ENCODE results near the gene PARVA. TPM values are rescaled to one million over a fixed set of nuclear protein-coding genes. Genes with fewer than 3 reads are reported as not detected.

Gene PARVA
- total RNA-seq (10 to 100 TPM; 18.7 to 23.7 TPM), polyA plus RNA-seq (ENCODE audit: insufficient read depth, low read depth, low replicate concordance) (23.6 TPM)
- long read RNA-seq, donor 1, full-length matches to known transcripts, result 14 of 20 reads
- long read RNA-seq, donor 1, partial matches to known transcripts, result 0 of 20 reads
- long read RNA-seq, donor 1, other reads (novel, unspliced or antisense), result 6 of 20 reads
- long read RNA-seq, donor 2, full-length matches to known transcripts, result 7 of 12 reads
- long read RNA-seq, donor 2, partial matches to known transcripts, result 5 of 12 reads
- long read RNA-seq, donor 2, other reads (novel, unspliced or antisense), result 0 of 12 reads

- WGBS, 2 donors, result 7 to 16% methylated on average over 21 to 55 of the region's 55 CpGs
- H3K27ac ChIP-seq, result peak within 1 kb of the TSS; percentile 90 to 98
- H3K36me3 ChIP-seq (ENCODE audit: low read depth, missing control alignments), result no peaks in the 10 kb centered on the region
- no peaks in the 10 kb centered on the region for H3K27me3 ChIP-seq
- TF ChIP-seq CTCF (IDR thresholded peaks at IDR 0.05) (no peak), POLR2A (IDR thresholded peaks at IDR 0.05) (no peak)
- peak; percentile 55 for DNase-seq
- H3K4me1 ChIP-seq, result peaks cover 15% of the 10 kb centered on the region
- no peaks in the 10 kb centered on the region for H3K9me3 ChIP-seq
- peak within 1 kb of the TSS; percentile 73 to 78 for H3K4me3 ChIP-seq
- intact Hi-C loops (cut with DNase I; ENCODE audit: low total_unique reads), result no loop called here
These were observed at the start of gene PARVA for GRCh38 chr11:12377106-12377823. Gene PARVA (plus strand): TSS chr11:12377571. CDS start chr11:12377648, 77 bp downstream.

GRCh38 chr11:12329169-12329568 is 48.2 kb upstream of the PARVA start:
- Histone ChIP-seq H3K36me3 (ENCODE audit: low read depth, missing control alignments) (no peaks in the 10 kb centered on the region), H3K4me3 (no peak overlapping the region), H3K9me3 (no peaks in the 10 kb centered on the region), H3K27me3 (no peaks in the 10 kb centered on the region), H3K27ac (no peak overlapping the region), H3K4me1 (peaks cover 2% of the 10 kb centered on the region)
- TF ChIP-seq POLR2A (IDR thresholded peaks at IDR 0.05) (no peak), CTCF (IDR thresholded peaks at IDR 0.05) (no peak)
- DNase-seq, result no peak
- intact Hi-C loops (cut with DNase I; ENCODE audit: low total_unique reads), result no loop called here
- 95 to 97% methylated on average over 4 of the region's 4 CpGs for WGBS, 2 donors

- H3K36me3 ChIP-seq (ENCODE audit: low read depth, missing control alignments), result no peaks in the 10 kb centered on the region
- no peak overlapping the region for H3K4me3 ChIP-seq
- 75 to 89% methylated on average over 2 of the region's 2 CpGs for WGBS, 2 donors
- H3K4me1 ChIP-seq, result peaks cover 2% of the 10 kb centered on the region
- TF ChIP-seq POLR2A (IDR thresholded peaks at IDR 0.05) (no peak), CTCF (IDR thresholded peaks at IDR 0.05) (no peak)
- H3K27me3 ChIP-seq, result no peaks in the 10 kb centered on the region
- intact Hi-C loops (cut with DNase I; ENCODE audit: low total_unique reads), result loop anchor here (5.0 kb wide), 1 partner anchor 563 kb away; no protein-coding TSS in a partner anchor
- no peak overlapping the region for H3K27ac ChIP-seq
- no peaks in the 10 kb centered on the region for H3K9me3 ChIP-seq
- DNase-seq, result no peak
These were observed 47.6 kb upstream of the PARVA start for GRCh38 chr11:12329797-12330196.

- H3K4me1 ChIP-seq, result peaks cover 2% of the 10 kb centered on the region
- intact Hi-C loops (cut with DNase I; ENCODE audit: low total_unique reads), result loop anchor here (5.0 kb wide), 1 partner anchor 562 kb away; no protein-coding TSS in a partner anchor
- 64 to 65% methylated on average over 7 of the region's 7 CpGs for WGBS, 2 donors
- no peak for TF ChIP-seq CTCF (IDR thresholded peaks at IDR 0.05)
- TF ChIP-seq POLR2A (IDR thresholded peaks at IDR 0.05), result no peak
- DNase-seq, result no peak
- no peaks in the 10 kb centered on the region for H3K36me3 ChIP-seq (ENCODE audit: low read depth, missing control alignments)
- H3K27me3 ChIP-seq, result no peaks in the 10 kb centered on the region
- no peak overlapping the region for H3K27ac ChIP-seq
- no peak overlapping the region for H3K4me3 ChIP-seq
- H3K9me3 ChIP-seq, result no peaks in the 10 kb centered on the region
These were observed 46.7 kb upstream of the PARVA start for GRCh38 chr11:12330485-12331231.
